Nephron (organoid): Measurements from ENCODE around the gene DENND1A.

Source experiments
- H3K27ac Mint-ChIP-seq, 3 experiments: 2 replicates each; pipeline ENCODE4 v1.8.0; 2020; ENCODE audit warnings: mixed read lengths in 3 of 3, mild to moderate bottlenecking in 2 of 3, moderate library complexity in 1 of 3
- H3K27me3 Mint-ChIP-seq: 2 replicates; pipeline ENCODE4 v1.8.0; 2021; ENCODE audit warnings: low read depth, mild to moderate bottlenecking, moderate library complexity, mixed read lengths
- H3K36me3 Mint-ChIP-seq: 2 replicates; pipeline ENCODE4 v1.8.0; 2020; ENCODE audit warnings: low read depth, mixed read lengths
- H3K4me1 Mint-ChIP-seq: 2 replicates; pipeline ENCODE4 v1.8.0; 2020; ENCODE audit warnings: mixed read lengths
- H3K4me3 Mint-ChIP-seq, 3 experiments: 2 replicates each; pipeline ENCODE4 v1.8.0; 2020; ENCODE audit warnings: mild to moderate bottlenecking in 3 of 3, mixed read lengths in 3 of 3, moderate library complexity in 2 of 3
- H3K9me3 Mint-ChIP-seq: 2 replicates; pipeline ENCODE4 v1.8.0; 2020; ENCODE audit warnings: mixed read lengths
- TF ChIP-seq, protein P1 (sequence below), 3 experiments: fragments of 200-600 bp; sonication (generic); IDR thresholded peaks; one replicate each; pipeline ENCODE4 v1.5.0; 2021; ENCODE audit warnings: antibody characterized with exemption in 3 of 3; ENCODE audit not compliant: unreplicated experiment in 3 of 3

Gene DENND1A

GRCh38 chr9:123599781-123600180 lies 330.1 kb downstream of the DENND1A start:
- Mint-ChIP-seq H3K4me3 (no peak overlapping the region), H3K9me3 (no peaks in the 10 kb centered on the region), H3K36me3 (no peaks in the 10 kb centered on the region), H3K27me3 (peaks cover 8% of the 10 kb centered on the region), H3K27ac (no peak overlapping the region), H3K4me1 (peaks cover 28% of the 10 kb centered on the region)
- TF ChIP-seq, protein P1, sequence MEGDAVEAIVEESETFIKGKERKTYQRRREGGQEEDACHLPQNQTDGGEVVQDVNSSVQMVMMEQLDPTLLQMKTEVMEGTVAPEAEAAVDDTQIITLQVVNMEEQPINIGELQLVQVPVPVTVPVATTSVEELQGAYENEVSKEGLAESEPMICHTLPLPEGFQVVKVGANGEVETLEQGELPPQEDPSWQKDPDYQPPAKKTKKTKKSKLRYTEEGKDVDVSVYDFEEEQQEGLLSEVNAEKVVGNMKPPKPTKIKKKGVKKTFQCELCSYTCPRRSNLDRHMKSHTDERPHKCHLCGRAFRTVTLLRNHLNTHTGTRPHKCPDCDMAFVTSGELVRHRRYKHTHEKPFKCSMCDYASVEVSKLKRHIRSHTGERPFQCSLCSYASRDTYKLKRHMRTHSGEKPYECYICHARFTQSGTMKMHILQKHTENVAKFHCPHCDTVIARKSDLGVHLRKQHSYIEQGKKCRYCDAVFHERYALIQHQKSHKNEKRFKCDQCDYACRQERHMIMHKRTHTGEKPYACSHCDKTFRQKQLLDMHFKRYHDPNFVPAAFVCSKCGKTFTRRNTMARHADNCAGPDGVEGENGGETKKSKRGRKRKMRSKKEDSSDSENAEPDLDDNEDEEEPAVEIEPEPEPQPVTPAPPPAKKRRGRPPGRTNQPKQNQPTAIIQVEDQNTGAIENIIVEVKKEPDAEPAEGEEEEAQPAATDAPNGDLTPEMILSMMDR (IDR thresholded peaks at IDR 0.05; ENCODE audit: unreplicated experiment in 3 of 3), result no peak

DNA sequence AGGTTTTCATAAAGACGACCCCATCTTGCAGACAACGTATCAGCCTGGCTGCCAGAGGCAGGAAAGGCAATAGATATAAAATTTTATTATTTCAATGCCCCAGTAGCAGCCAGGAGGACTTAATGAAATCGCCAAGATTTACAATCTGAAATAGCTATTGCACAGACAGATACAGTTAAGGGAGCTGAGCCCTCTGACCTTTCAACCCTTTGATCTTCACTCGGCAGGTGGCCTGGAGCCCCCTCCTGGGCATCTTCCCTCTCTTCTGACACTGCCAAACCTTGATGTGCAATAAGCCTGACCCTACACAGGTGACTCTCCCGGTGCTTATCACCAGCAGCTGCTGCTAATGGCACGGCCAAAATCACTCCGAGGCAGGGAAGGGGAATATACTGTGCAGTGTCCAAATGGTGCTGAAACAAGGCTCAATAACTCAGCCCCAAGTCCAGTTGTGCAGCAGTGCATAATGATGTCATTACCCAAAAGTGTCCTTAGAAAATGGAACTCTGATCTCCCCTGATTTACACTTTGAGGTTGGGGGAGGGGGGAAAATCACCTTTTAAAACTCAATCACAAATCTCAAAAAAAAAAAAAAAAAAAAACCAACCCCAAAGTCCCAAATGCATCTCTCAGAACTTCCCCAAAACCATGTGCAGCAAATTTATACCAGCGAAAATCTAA lies 331.9 kb downstream of the DENND1A start:
- TF ChIP-seq, protein P1 (IDR thresholded peaks at IDR 0.05; ENCODE audit: unreplicated experiment in 3 of 3), result no peak
- Mint-ChIP-seq H3K36me3 (no peaks in the 10 kb centered on the region), H3K9me3 (no peaks in the 10 kb centered on the region), H3K27me3 (peaks cover 8% of the 10 kb centered on the region), H3K4me1 (peaks cover 32% of the 10 kb centered on the region), H3K4me3 (no peak overlapping the region), H3K27ac (no peak overlapping the region)

GRCh38 chr9:123597048-123597447 lies 332.9 kb downstream of the DENND1A start:
- peaks cover 32% of the 10 kb centered on the region for H3K4me1 Mint-ChIP-seq
- no peaks in the 10 kb centered on the region for H3K9me3 Mint-ChIP-seq
- no peaks in the 10 kb centered on the region for H3K36me3 Mint-ChIP-seq
- H3K27ac Mint-ChIP-seq, result no peak overlapping the region
- TF ChIP-seq, protein P1 (IDR thresholded peaks at IDR 0.05; ENCODE audit: unreplicated experiment in 3 of 3), result no peak
- H3K4me3 Mint-ChIP-seq, result no peak overlapping the region
- H3K27me3 Mint-ChIP-seq, result peaks cover 8% of the 10 kb centered on the region

DNA sequence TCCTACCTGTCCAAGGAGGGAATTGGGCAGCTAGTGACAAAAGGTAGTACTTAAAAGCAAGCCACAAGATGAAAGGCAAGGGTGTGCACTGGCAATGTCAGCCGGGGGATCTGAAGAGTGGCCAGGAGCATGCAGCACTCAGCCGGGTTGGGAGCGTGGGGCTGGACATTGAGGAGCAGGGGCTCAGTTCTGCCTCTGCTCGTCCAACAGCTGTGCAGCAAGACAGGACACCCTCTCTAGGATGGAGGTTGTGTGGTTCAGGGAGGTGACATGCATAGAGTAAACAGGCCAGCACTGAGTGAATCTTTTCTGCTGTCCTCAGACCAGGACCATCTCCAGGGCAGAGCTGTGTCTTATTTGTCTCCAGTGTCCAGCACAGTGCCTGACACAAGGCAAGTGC lies 338.6 kb downstream of the DENND1A start:
- H3K4me1 Mint-ChIP-seq, result peaks cover 27% of the 10 kb centered on the region
- TF ChIP-seq, protein P1 (IDR thresholded peaks at IDR 0.05; ENCODE audit: unreplicated experiment in 3 of 3), result no peak
- peaks cover 22% of the 10 kb centered on the region for H3K9me3 Mint-ChIP-seq
- no peak overlapping the region for H3K27ac Mint-ChIP-seq
- peaks cover 7% of the 10 kb centered on the region for H3K27me3 Mint-ChIP-seq
- peaks cover 24% of the 10 kb centered on the region for H3K36me3 Mint-ChIP-seq
- no peak overlapping the region for H3K4me3 Mint-ChIP-seq

DNA sequence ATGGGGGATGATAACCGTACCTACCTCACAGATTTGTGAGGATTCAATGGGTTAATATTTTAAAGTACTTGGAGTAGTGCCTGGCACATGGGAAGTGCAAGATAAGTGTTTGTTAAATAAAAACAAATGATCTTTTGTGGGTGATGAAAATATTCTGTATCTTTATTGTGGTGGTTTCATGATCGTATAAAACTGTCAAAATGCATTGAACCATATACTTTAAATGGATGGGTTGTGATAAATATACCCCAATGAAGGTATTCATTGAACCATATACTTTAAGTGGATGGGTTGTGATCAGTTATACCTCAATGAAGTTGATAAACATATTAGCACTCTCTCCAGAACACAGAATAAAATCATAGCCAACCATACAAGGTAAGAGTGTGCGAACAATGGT lies 339.4 kb downstream of the DENND1A start:
- TF ChIP-seq, protein P1 (IDR thresholded peaks at IDR 0.05; ENCODE audit: unreplicated experiment in 3 of 3), result no peak
- Mint-ChIP-seq H3K4me1 (peaks cover 21% of the 10 kb centered on the region), H3K4me3 (no peak overlapping the region), H3K36me3 (peaks cover 27% of the 10 kb centered on the region), H3K9me3 (peaks cover 27% of the 10 kb centered on the region), H3K27me3 (peaks cover 7% of the 10 kb centered on the region), H3K27ac (no peak overlapping the region)
